NCI-H2171 treated with DMSO at 0.1 percent for 48 hours (cell line): ENCODE results near the gene CENPB.

Experiments used
- DNase-seq: peaks from one replicate; lab custom pipeline; 2025; lab: John Stamatoyannopoulos, UW

Gene CENPB

DNA sequence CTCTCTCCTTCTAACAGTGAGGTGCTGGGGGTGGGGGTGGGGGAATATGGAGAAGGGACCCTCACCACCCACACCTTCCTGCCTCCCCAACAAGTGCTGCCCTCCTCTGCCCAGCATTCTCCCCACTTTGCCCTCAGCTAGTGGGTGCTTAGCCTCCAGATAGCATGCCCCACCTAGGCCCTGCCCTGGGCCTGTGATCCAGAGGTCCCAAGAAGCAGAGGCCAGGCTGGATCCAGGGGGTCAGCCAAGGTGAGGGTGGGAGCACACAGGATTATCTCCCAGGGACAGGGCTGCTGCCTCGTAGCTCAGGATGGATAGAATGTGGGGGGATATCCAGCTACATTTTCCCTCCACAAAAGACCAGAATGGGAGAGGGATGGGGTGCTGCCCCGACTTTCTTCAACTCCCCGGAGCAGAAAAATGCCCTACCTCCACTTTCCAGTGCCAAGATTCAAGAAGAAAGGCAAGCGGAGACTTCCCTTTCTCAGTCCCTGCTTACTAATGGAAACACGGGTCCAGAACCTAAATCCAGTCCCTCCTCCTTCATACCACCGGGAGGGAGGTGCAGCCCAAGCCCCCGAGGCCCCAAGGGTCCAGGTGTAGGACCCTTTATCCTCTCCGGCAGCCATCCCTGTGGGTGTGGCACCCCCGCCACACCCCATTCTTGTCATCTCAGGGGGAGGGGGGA is 20.0 kb downstream of the CENPB start:
- DNase-seq = no peak

DNA sequence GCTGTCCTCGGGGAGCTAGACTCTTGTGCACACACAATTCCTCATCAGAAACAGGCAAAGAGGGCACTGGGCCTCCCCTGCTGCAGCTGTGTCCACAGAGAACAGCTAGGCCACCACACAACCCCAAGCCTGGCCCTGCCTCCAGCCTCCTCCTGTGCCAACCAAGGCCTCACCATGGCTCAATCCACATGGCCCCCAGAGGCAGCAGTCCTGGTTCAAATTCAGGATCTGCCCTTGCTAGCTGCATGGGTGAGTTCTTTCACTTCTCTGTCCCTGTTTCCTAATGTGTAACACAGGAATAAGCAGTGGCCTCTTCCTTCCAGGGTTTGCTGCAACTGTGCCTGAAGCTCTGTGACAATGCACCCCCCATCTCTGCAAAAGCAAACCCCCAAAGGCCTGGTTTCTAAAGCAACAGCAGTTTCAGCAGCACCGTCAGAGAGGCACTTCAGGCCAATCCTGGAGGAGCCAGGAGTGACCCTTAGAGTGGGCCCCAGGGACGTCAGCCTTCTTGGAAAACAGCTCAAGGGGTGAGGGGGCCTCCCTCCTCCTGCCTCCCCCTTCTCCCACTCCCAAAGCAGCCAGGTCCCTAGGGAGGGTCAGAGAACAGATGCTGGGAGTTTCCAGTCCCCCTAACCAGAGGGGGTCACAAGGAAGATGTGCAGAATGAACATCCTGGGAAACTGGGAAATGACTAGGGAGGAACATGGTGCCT is 21.2 kb downstream of the CENPB start:
- peak; percentile 30 for DNase-seq

DNA sequence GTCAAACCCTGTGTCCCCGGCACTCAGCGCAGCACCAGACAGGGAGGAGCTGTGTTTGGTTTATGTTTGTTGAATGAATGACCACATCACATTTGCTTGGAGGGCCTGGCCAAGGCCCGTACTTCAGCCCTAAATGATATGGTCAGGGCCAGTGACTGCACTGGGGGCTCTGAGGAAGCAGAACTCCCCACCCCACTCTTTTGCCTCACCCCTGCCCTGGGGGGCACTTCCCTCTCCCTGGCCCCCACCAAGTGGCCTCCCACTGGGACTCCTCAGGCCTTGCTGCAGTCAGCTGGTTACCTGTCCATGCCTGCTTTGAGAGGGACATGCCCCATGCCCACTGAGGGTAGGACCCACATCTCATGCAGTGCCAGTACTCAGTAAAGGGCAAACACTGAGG is 21.9 kb downstream of the CENPB start:
- no peak for DNase-seq

DNA sequence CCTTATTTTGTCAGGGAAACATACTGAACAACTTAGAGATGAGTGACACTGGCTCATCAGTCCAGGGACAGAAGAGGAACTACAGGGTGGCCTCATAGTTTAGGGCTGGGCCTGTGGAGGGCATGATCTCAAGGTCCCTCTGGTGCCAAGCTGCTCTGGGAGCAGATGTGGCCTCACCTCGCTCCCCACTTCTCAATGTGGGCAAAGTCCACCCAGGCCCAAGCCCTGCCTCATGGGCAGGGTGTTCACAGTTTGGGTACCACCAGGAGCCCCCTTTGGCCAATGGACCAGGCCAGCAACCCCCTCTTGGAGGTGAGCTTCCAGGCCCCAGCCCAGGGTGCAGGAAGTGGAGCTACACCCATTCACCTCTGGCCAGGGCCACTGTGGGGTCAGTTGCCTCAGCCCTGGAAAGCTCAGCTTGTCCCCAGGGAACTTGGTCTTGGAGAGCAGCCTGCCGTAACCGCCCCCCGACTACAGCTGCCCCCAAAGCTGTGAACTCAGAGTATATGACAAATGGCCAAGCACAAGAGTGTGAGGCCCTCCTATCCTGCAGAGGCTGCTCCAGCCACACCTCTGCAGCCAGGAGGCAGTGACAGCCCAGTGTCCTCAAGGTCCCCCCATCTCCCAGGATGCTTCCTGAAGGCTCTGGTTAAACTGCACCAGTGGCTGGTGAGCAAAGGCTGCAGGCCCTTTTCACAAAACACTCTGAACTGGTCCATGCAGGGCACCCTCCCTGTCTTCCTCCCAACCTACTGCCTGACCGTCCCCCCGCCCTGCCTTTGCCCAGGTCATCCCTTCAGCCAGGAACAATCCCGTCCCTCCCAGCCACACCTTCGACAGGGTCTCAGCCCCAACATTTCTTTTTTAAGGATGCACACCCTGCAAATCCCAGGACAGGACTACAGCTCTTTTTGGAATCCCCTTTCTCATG is 22.6 kb downstream of the CENPB start:
- DNase-seq = no peak

DNA sequence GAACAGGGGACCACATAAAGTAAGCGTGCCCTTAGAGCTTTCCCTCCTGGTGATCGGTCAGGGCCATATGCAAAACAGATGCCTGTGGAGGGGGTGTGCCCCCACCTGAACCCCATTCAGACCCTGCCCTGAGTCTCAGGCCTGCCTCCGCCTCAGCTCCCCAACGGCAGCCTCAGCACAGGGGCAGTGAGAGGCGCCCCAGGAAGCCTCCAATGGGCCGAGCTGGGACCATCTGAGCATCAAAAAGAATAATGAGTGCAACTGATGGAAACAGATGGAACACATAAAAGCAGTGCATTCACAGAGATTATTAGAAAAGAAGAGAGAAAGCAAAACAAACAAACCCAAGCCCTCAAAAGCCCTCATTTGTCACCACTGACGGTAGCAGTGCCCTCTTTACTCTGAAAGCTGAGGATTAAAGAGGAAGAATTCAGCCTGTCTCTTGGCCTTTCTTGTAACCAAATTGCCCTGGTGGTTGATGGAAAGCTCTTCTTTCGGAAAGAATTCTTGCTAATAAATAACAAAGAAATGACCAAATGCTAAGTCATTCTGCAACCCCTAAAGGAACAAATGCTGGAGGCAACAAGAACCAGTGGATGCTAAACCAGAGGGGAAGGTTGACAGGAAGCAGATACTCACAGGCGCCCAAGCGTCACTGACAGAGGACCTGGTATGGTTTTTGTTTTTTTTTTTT is 25.7 kb downstream of the CENPB start:
- DNase-seq = no peak

DNA sequence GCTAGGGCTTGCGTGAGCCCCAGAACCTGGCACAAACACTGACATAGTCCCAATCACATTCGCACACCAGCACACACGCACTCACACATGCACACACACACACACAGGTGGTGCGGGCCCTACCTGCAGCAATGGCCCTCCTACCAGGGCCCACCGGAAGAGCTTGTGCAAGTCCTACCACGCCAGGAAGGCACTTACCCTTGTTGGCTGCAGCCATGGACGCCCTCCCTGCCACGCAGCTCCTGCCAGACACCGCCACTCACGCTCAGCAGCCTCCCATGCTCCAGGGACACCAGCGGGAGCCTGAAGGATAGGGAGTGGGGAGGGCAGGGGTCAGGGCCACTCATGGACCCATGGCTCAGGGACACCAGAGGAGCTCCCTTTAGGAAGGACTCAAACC is 26.7 kb downstream of the CENPB start:
- no peak for DNase-seq

DNA sequence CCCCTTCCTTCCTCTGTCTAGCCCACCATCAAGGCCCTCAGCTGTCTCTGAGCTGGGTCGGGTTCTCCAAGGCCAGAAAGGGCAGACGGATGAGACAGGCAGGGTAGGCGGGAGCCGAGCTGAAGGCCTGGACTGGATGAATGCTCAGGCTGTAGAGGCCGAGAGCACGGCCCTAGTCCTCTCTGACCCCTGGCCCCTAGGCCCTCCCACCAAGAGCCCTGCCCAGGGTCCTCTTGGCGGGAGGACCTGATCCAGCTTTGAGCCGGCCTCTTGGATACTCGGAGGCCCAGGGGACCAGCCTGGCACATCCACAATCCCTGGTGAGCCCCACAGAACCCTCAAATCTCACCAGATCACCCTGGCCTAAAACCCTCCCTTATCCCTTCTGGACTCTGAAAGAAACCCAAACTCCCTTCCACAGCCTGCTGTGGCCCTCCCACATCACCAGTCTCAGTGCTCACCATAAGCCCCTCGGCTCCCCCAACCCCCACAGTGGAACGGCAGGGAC is 27.2 kb downstream of the CENPB start:
- DNase-seq = no peak

DNA sequence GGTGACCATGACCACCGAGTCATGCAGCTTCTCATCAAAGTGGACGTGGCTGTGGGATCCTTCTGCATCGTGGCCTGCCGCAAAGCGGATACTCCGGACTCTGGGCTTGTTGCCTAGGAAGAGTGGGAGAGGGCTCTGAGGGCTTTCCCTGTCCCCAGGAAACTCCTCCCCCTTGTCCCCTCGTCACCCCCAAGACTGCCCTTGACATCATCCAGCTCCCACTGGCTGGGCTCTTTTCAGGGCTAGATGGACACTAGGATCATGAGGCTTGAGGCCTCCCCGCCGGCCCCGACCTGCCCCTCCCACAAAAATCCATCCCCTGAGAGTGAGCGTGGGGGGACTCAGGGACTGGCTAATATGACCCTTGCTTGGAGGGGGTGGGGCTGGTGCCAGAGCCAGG is 28.0 kb downstream of the CENPB start:
- no peak for DNase-seq

DNA sequence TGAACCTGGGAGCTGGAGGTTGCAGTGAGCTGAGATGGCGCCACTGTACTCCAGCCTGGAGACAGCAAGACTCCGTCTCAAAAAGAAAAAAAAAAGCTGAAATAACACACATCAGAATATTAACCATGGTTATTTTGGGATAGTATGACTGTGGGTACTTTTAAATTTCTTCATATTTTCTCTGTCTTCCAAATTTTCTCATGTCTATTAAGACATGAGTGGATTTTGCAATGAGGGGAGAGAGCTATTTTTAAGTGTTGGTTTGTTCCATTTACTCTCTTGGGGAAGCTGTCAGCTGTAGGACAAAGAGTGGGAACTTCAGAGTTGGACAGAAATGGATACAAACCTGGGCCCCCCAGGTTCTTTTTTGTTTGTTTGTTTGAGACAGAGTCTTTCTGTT is 29.3 kb downstream of the CENPB start:
- DNase-seq = no peak

DNA sequence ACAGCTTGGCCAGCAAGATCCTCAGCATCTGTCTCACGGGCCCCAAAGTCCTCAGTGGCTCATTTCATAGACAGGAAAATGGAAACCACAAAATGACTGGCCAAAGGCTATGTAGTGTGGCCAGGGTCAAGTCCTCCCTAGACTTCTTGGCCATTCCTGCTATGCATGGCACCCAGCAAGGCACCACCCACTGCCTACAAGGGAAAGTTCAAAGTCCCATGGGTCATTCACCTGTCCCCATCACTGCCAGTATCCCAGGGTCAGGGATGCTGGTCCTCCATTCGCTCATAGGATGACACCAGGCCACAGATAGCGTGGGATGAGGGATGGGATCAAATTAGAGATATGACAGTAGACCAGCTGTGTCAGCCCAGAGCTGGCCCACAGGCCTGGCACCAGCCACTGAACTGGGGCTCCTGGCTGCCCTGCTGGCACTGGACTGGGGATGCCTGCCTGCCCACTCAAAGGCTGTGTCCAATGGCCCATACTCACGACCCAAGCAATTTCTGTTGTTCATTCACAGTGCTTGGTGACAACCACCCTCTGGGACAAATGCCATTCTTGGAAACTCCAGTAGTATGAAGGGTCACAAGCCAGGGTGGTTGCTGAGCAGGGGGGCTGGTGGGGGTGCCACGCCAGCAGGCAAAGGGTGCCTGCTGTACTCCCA is 30.6 kb downstream of the CENPB start:
- DNase-seq = no peak

DNA sequence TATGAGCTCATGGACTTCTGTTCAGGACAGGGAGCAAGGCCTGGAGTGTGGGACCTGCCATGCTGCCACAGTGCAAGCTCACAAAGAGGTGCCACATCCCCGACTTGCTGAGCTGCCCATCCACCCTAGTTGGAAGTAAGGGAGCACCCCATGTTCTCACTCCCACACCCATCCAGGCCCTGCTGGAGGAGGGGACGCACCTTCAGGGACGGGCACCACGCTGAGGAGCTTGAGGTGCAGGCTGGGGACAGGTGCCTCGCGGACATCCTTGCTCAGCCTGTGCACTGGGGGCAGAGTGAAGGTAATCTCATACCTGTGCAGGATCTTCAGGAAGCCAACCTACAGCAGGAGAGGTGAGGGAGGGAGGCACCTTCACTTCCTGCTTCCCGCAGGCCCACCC is 31.3 kb downstream of the CENPB start:
- no peak for DNase-seq

DNA sequence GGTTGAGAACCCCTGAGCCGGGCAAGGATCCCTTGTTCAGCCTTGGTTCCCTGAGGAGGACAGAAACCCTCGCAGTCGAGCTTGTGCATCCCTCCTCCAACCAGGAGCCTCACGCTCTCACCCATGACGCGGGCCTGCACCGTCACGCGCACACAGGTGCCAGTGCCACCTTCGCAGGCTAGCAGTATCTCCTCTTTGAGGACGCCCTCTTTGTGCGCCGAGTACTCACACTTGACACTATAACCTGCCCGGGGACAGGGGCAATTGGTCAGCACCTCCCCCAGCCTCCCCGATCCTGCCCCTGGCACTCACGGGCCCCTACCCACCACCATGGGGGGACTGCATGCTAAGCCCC is 32.3 kb downstream of the CENPB start:
- no peak for DNase-seq

DNA sequence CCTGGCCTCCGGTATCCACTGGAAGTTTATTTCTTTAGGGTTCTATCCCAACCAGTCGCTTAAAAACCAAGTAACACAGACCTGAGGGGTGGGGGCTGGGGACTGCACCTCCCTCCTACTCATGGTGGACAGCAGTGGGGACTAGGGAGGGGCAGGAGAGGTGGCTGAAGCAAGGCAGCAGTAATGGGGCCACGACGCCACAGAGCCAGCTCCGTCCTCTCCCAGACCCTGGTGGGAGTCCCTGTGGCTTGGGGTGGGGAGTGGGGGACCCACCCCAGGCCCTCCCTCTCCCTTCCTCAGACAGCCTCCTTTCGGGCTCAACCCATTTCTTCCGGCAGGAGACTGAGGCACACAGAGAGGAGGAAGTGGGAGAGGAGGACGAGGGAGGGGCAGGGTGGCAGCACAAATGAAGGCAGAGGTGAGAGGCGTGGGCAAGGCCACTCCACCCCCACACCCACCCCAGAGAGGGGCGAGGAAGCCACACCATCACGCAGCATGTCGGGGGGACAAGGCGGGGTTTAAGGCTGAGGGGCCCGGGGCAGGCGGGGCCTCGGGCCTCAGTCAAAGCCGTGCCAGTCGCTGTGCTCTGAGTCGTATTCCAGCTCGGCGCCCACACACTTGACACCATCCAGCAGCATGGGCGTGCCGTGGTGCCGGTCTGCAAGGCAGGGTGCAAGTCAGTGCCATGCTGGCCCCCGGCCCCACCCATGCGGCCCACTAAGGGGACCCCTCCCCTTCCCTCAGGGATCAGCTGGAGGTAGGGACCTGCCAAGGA is 32.9 kb downstream of the CENPB start:
- DNase-seq = no peak

DNA sequence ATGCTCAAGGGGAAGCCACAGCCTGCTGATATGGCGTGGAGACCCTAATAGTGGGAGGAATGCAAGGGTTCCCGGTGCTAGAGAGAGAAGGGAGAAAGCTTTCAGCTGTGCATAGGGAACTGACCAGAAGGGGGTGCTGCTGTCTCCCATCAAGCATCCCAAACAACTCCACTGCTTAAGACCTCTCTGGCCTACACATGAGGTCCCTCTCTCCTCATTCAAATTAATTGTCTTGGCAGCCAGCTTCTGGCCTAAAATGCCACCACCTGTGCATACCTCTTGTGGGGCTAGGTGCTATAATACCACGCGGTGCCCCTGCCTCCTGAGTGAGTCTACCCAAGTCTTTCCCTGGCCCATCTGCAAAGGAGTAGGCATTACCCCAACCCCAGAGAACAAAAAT is 33.4 kb downstream of the CENPB start:
- peak; percentile 41 for DNase-seq

DNA sequence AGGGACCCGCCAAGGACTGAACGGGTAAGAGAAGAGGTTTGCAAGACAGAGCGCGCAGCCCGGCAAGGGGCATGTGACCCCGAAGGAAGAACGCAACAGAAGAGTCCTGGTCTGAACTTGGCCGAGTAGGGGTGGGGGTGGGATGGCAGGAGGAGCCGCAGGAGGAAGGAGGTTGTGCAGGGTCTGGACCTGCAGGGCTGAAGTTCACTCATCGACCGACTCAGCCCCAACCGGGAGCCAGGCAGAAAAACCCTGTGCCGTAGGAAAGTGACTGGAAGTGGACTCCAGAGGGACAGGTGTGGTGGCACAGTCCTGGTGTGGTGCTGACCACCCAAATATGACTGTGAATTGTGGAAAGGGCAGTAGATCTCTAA is 34.2 kb downstream of the CENPB start:
- DNase-seq = no peak

DNA sequence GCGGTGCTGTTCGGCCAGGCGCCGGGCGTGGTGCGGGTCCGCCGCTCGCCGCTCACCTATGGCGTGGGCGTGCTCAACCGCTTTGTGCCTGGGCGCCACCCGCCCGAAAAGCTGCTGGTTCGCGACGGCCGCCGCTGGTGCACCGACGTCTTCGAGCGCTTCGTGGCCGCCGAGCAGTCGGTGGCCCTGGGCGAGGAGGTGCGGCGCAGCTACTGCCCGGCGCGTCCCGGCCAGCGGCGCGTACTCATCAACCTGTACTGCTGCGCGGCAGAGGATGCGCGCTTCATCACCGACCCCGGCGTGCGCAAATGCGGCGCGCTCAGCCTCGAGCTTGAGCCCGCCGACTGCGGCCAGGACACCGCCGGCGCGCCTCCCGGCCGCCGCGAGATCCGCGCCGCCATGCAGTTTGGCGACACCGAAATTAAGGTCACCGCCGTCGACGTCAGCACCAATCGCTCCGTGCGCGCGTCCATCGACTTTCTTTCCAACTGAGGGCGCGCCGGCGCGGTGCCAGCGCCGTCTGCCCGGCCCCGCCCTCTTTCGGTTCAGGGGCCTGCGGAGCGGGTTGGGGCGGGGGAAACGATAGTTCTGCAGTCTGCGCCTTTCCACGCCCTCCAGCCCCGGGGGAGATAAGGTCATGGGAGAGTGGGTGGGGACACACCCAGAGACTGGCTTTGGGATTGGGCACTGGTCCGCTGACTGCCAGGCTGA is 34.7 kb downstream of the CENPB start:
- peak; percentile 80 for DNase-seq

DNA sequence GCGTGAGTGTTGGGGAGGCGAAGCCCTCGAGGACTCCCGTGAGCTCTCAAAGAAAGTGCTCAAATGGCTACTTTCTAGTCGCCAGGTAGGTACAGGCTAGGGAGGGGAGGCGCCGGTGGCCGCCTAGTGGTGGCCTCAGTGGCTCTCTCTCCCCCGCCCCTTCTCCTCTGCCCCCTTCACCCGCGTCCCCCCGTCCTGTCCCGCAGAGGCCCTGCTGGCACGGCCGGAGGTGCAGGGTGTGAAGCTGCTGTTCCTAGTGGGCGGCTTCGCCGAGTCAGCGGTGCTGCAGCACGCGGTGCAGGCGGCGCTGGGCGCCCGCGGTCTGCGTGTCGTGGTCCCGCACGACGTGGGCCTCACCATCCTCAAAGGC is 35.2 kb downstream of the CENPB start:
- DNase-seq = no peak

DNA sequence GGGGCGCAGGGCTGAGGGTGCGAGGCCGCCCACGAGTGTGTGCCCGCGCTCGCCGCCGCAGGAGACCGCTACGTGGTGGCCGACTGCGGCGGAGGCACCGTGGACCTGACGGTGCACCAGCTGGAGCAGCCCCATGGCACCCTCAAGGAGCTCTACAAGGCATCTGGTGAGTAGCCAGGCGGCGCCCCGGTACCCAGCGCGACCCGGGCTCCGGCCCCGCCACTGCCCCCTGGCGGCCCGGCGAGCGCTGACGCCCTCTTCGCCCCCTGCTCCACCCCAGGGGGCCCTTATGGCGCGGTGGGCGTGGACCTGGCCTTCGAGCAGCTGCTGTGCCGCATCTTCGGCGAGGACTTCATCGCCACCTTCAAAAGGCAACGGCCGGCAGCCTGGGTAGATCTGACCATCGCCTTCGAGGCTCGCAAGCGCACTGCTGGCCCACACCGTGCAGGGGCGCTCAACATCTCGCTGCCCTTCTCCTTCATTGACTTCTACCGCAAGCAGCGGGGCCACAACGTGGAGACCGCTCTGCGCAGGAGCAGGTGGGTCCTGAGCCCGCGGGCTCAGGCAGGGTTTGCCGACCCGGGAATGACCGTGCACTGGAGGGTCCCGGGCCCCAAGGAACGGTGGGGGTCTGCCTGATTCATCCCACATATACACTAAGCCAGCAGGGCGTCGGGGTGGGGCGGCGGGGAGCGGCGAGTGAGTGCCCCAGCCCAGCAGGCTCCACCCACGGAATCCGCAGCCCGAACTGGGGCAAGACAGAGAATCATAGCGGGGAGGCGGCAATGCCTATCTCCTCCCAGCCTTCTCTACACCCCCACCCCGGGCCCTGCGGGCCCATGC is 36.6 kb downstream of the CENPB start:
- peak; percentile 14 for DNase-seq

DNA sequence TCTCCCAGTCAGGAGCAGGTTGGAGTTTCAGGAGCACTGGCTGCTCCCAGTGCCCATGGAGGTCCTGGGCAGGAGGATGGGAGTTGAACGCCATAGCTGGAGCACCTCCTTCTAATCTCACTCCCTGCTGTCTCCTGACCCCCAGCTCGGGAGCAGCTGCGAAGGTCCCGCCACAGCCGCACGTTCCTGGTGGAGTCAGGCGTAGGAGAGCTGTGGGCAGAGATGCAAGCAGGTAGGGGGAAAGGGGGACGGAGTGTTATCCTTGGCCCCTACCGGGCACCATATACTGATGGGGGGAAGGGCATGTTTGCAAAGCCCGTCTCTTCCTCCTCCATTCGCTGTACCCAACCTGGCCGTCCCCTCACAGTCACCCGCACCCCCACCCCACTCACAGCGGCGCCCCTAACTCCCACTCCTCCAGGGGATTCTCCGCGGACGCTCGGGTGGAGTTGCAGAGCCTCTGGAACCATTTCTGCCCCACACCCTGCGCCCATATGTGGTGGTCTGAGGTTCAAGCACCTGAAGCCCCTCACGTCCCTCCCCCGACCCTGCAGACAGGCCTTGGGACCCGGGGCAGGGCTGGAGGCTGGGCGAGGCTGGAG is 37.4 kb downstream of the CENPB start:
- DNase-seq = no peak
